ENCODE results near the gene TIMM44. TPM values are rescaled to one million over a fixed set of nuclear protein-coding genes. Genes with fewer than 3 reads are reported as not detected.

Gene TIMM44
- total and polyA plus RNA-seq, 10 of the 15 experiments (the other 5 are each of a cell fraction or from before 2014, with no cell fraction given): 6.6 to 90.7 (median 57.6) TPM

DNA sequence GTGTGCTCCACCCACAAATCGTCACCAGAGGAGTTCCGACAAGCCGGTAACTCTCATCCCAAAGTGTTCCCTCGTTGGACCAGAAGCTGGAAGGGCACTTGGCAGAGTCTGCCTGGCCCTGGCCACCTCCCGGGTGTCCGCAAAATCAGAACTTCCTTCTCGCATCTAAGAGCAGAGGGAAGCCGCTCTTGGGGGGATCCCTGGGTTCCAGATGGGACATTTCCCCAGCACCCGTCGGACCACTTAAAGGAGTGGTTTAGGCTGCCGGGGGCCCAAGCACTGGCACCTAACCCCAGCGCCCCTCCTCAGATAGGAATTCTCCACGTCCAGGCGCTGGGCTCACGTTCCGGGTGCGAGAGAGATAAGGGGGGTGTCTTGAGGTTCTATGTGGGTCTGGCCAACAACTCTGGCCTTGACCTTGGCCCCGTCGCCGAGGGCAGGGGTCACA lies 40.6 kb downstream of the TIMM44 start:
- H3K4me3 ChIP-seq: peak overlapping the region; percentile 62
- H3K79me2 ChIP-seq (ENCODE audit: control insufficient read depth, insufficient read depth, low read length): peaks cover 36% of the 10 kb centered on the region
- H3K27ac ChIP-seq (ENCODE audit: control insufficient read depth, insufficient read depth): peak overlapping the region; percentile 79
- peaks cover 9% of the 10 kb centered on the region; the same call in 1 of the 2 replicates for H4K20me1 ChIP-seq (ENCODE audit: control insufficient read depth, insufficient read depth)
- H3K9ac ChIP-seq (ENCODE audit: control insufficient read depth, insufficient read depth, low read length): peak overlapping the region; percentile 88
- no peaks in the 10 kb centered on the region for H3K9me3 ChIP-seq (replicated peaks; ENCODE audit: control insufficient read depth, insufficient read depth, low read length)
- FAIRE-seq (no peak), DNase-seq (ENCODE audit: low read depth, low spot score) (no peak), ATAC-seq (no peak)
- 0 out of 4 replicates have a peak, but pooled peaks cover 0 to 2% of the 10 kb centered on the region in 2 experiments for H3K36me3 ChIP-seq (ENCODE audit: control insufficient read depth in 2 of 2, insufficient read depth in 2 of 2, low read length in 1 of 2)
- in situ Hi-C loops (cut with MboI): no loop called here
- POLR2A ChIA-PET: interaction anchor here (0.6 to 1.6 kb wide), 5 partner anchors 18 to 265 kb away, joined by 3 to 27 read pairs (median 4); partner anchors contain the start of gene SNAPC2
- TF ChIP-seq ZSCAN29 (IDR thresholded peaks at IDR 0.05) (no peak), NR2F1 (conservative IDR thresholded peaks at IDR 0.05) (peak; percentile 14; the same call in 1 of the 2 replicates)
- TF ChIP-seq, protein P1, sequence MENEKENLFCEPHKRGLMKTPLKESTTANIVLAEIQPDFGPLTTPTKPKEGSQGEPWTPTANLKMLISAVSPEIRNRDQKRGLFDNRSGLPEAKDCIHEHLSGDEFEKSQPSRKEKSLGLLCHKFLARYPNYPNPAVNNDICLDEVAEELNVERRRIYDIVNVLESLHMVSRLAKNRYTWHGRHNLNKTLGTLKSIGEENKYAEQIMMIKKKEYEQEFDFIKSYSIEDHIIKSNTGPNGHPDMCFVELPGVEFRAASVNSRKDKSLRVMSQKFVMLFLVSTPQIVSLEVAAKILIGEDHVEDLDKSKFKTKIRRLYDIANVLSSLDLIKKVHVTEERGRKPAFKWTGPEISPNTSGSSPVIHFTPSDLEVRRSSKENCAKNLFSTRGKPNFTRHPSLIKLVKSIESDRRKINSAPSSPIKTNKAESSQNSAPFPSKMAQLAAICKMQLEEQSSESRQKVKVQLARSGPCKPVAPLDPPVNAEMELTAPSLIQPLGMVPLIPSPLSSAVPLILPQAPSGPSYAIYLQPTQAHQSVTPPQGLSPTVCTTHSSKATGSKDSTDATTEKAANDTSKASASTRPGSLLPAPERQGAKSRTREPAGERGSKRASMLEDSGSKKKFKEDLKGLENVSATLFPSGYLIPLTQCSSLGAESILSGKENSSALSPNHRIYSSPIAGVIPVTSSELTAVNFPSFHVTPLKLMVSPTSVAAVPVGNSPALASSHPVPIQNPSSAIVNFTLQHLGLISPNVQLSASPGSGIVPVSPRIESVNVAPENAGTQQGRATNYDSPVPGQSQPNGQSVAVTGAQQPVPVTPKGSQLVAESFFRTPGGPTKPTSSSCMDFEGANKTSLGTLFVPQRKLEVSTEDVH (IDR thresholded peaks at IDR 0.05; ENCODE audit: low read depth, partially characterized antibody): no peak
- H3K4me2 ChIP-seq (ENCODE audit: control insufficient read depth, insufficient read depth): peak overlapping the region; percentile 99
- SMC1A ChIA-PET (ENCODE audit: uncharacterized antibody, unreplicated experiment): interaction anchor here (1.2 kb wide), 1 partner anchor 18 kb away, joined by 13 read pairs; the partner anchor contains the start of gene SNAPC2
- RAD21 ChIA-PET (ENCODE audit: unreplicated experiment): interaction anchor here (0.7 to 1.6 kb wide), 6 partner anchors 18 to 335 kb away, joined by 3 to 17 read pairs (median 4); partner anchors contain the start of genes SNAPC2 and TIMM44
- intact Hi-C loops (cut with micrococcal nuclease; ENCODE audit: unreplicated experiment): loop anchor here (2.0 to 10.0 kb wide), 2 partner anchors 34 to 218 kb away; partner anchors contain the start of gene TRAPPC5
- H3K4me1 ChIP-seq (ENCODE audit: control insufficient read depth, insufficient read depth, low read length): peaks cover 14% of the 10 kb centered on the region
- no peaks in the 10 kb centered on the region for H3K27me3 ChIP-seq (replicated peaks in 1 of 2; ENCODE audit: control insufficient read depth in 2 of 2, insufficient read depth in 2 of 2, low read length in 1 of 2)
- BruUV-seq (replicated peaks): TSS peak; percentile 94
- CTCF ChIA-PET: interaction anchor here (1.2 to 3.3 kb wide), 7 partner anchors 11 to 254 kb away, joined by 4 to 13 read pairs (median 5); partner anchors contain the start of genes SNAPC2, TIMM44 and TRAPPC5
- H2AFZ ChIP-seq (ENCODE audit: control insufficient read depth, low read depth, low read length): peak overlapping the region; percentile 98
- WGBS (ENCODE audit: insufficient coverage, insufficient replicate concordance, low lambda C conversion rate, missing lambda C conversion rate): 2% methylated on average over 20 of the region's 20 CpGs

All from GM12878 (cell line).